Measurements from ENCODE around the gene RBM38.

RBM38 gene

GRCh38 chr20:57351042-57351783 is 40.0 kb upstream of the RBM38 start, which contains the start of gene RAE1:
Gene RAE1 (plus strand): TSS chr20:57351255. CDS start chr20:57354039, 2,784 bp downstream.
- CTCF ChIA-PET = interaction anchor here (1.8 to 11.9 kb wide), 2 partner anchors 30 to 258 kb away, joined by 5 to 165 read pairs; no protein-coding TSS in a partner anchor
- Histone ChIP-seq H3K27ac (ENCODE audit: extremely low read depth, low read depth, low read length) (peak within 1 kb of the TSS; percentile 85), H3K36me3 (ENCODE audit: control insufficient read depth in 2 of 2, insufficient read depth in 1 of 2, low read length in 2 of 2) (peaks cover 0 to 19% of the 10 kb centered on the region in 2 experiments; a peak in 2 of 3 replicates), H3K4me1 (ENCODE audit: control insufficient read depth, insufficient read depth, low read length) (no peaks in the 10 kb centered on the region), H3K9me3 (ENCODE audit: control insufficient read depth, insufficient read depth, low read depth, low read length) (no peaks in the 10 kb centered on the region), H3K4me3 (ENCODE audit: low read depth, low read length) (peak within 1 kb of the TSS; percentile 91)
- POLR2A ChIA-PET = interaction anchor here (0.6 kb wide), 1 partner anchor 49 kb away, joined by 6 read pairs; no protein-coding TSS in a partner anchor
- no peak for TF ChIP-seq REPIN1 (tag by site-specific recombination; IDR thresholded peaks at IDR 0.05; ENCODE audit: low read depth)
- TF ChIP-seq BCL11B (tag by site-specific recombination; IDR thresholded peaks at IDR 0.05; ENCODE audit: low read depth) = no peak
- no peak for TF ChIP-seq ZNF391 (tag by site-specific recombination; IDR thresholded peaks at IDR 0.05; ENCODE audit: borderline replicate concordance, low read depth)
- TF ChIP-seq ZNF248 (tag by site-specific recombination; IDR thresholded peaks at IDR 0.05) = no peak
- TF ChIP-seq PBX3 (CRISPR knock-in tag; IDR thresholded peaks at IDR 0.05) = no peak
- no peak for TF ChIP-seq ZNF626 (tag by site-specific recombination; IDR thresholded peaks at IDR 0.05)
- peak; percentile 89 for TF ChIP-seq GLIS1 (tag by site-specific recombination; IDR thresholded peaks at IDR 0.05)
- peak; percentile 25; the same call in 1 of the 2 replicates for TF ChIP-seq ZBTB17 (tag by site-specific recombination; IDR thresholded peaks at IDR 0.05)
- TF ChIP-seq ZSCAN5A (tag by site-specific recombination; IDR thresholded peaks at IDR 0.05) = 0 out of 2 replicates have a peak, but pooled peaks have one; percentile 40
- TF ChIP-seq ZNF18 (tag by site-specific recombination; IDR thresholded peaks at IDR 0.05) = no peak
- TF ChIP-seq PATZ1 (tag by site-specific recombination; IDR thresholded peaks at IDR 0.05) = no peak
- TF ChIP-seq ZNF157 (tag by site-specific recombination; IDR thresholded peaks at IDR 0.05) = no peak
- TF ChIP-seq ZNF398 (tag by site-specific recombination; IDR thresholded peaks at IDR 0.05) = no peak
- TF ChIP-seq ZNF677 (tag by site-specific recombination; IDR thresholded peaks at IDR 0.05) = no peak
- no peak for TF ChIP-seq SCRT2 (tag by site-specific recombination; IDR thresholded peaks at IDR 0.05)
- peak; percentile 76 for TF ChIP-seq ZIC2 (tag by site-specific recombination; IDR thresholded peaks at IDR 0.05)
- TF ChIP-seq ZBTB11 (tag by site-specific recombination; conservative IDR thresholded peaks at IDR 0.05; ENCODE audit: low read depth) = peak; percentile 92
- 0 out of 2 replicates have a peak, but pooled peaks have one; percentile 73 for TF ChIP-seq ZSCAN30 (tag by site-specific recombination; IDR thresholded peaks at IDR 0.05)
- TF ChIP-seq BCL6B (tag by site-specific recombination; IDR thresholded peaks at IDR 0.05) = no peak
- no peak for TF ChIP-seq ZFP69B (tag by site-specific recombination; IDR thresholded peaks at IDR 0.05)
- peak; percentile 21; the same call in 1 of the 2 replicates for TF ChIP-seq INSM2 (tag by site-specific recombination; IDR thresholded peaks at IDR 0.05)
